DND-41 (cell line): Measurements from ENCODE around the gene TIPARP.

Experiments
- ATAC-seq: fragments of 200-7000 bp; cut with Tn5 transposase; 3 replicates; pipeline ENCODE4 v1.9.1; 2021; ENCODE audit warnings: low read depth; ENCODE audit not compliant: insufficient read depth
- DNase-seq: peaks from one replicate; pipeline ENCODE4 v3.0.0-alpha.2; 2020
- H2AFZ ChIP-seq: 2 replicates; pipeline ENCODE4 v1.6.0; 2012; ENCODE audit warnings: low read depth, low read length
- H3K27ac ChIP-seq: 2 replicates; pipeline ENCODE4 v1.5.1; 2012; ENCODE audit warnings: low read length, inconsistent platforms
- H3K27me3 ChIP-seq: fragments of 200-600 bp; sonication (generic); 2 replicates; pipeline ENCODE4 v1.6.0; 2012; ENCODE audit warnings: low read length, mild to moderate bottlenecking, inconsistent platforms; ENCODE audit not compliant: insufficient read depth, poor library complexity
- H3K36me3 ChIP-seq: 2 replicates; pipeline ENCODE4 v1.5.1; 2012; ENCODE audit warnings: low read length, inconsistent platforms; ENCODE audit not compliant: insufficient read depth
- H3K4me1 ChIP-seq: 2 replicates; pipeline ENCODE4 v1.5.1; 2012; ENCODE audit warnings: mild to moderate bottlenecking, low read length; ENCODE audit not compliant: insufficient read depth
- H3K4me2 ChIP-seq: 2 replicates; pipeline ENCODE4 v1.6.0; 2012; ENCODE audit warnings: mild to moderate bottlenecking, moderate library complexity, low read length, inconsistent platforms; ENCODE audit not compliant: insufficient read depth
- H3K4me3 ChIP-seq, 2 experiments: fragments of 200-600 bp in 1 of 2; shearing (Covaris generic) in 1 of 2; 2 replicates each; pipeline ENCODE4 v1.5.1; 2012 to 2016; ENCODE audit warnings: inconsistent platforms in 2 of 2, low read length in 2 of 2, mild to moderate bottlenecking in 2 of 2, low read depth in 1 of 2, moderate library complexity in 1 of 2
- H3K79me2 ChIP-seq: 2 replicates; pipeline ENCODE4 v1.6.0; 2012; ENCODE audit warnings: low read length, inconsistent platforms; ENCODE audit not compliant: insufficient read depth
- H3K9ac ChIP-seq: 2 replicates; pipeline ENCODE4 v1.6.0; 2012; ENCODE audit warnings: low read depth, mild to moderate bottlenecking, inconsistent platforms, low read length, moderate library complexity
- H3K9me3 ChIP-seq: 2 replicates; pipeline ENCODE4 v1.5.1; 2012; ENCODE audit warnings: low read length, moderate library complexity, mild to moderate bottlenecking, inconsistent platforms; ENCODE audit not compliant: insufficient read depth, severe bottlenecking
- H4K20me1 ChIP-seq: 2 replicates; pipeline ENCODE4 v1.6.0; 2012; ENCODE audit warnings: low read length; ENCODE audit not compliant: insufficient read depth
- CTCF ChIP-seq: IDR thresholded peaks from 2 replicates; pipeline ENCODE4 v1.5.1; 2012; ENCODE audit warnings: borderline replicate concordance, low read length, moderate library complexity, mild to moderate bottlenecking; ENCODE audit not compliant: poor library complexity, severe bottlenecking; ENCODE audit errors: extremely low read depth
- EZH2 ChIP-seq: IDR thresholded peaks from 3 replicates; pipeline ENCODE4 v1.6.1; 2012; ENCODE audit warnings: borderline replicate concordance, low read depth, mild to moderate bottlenecking, moderate library complexity, low read length, inconsistent platforms; ENCODE audit not compliant: severe bottlenecking

The TIPARP gene

GRCh38 chr3:156635973-156636372, 38.4 kb upstream of the TIPARP start:
- peaks cover 19% of the 10 kb centered on the region for H3K27me3 ChIP-seq
- no peaks in the 10 kb centered on the region for H3K4me1 ChIP-seq
- no peaks in the 10 kb centered on the region for H3K9me3 ChIP-seq
- no peak overlapping the region for H3K4me2 ChIP-seq
- H3K9ac ChIP-seq, result no peak overlapping the region
- H3K27ac ChIP-seq, result no peak overlapping the region
- DNase-seq (no peak), ATAC-seq (no peak)
- no peak overlapping the region for H2AFZ ChIP-seq
- TF ChIP-seq EZH2 (no peak), CTCF (no peak)
- no peak overlapping the region for H3K4me3 ChIP-seq
- no peaks in the 10 kb centered on the region for H3K36me3 ChIP-seq
- H4K20me1 ChIP-seq, result no peaks in the 10 kb centered on the region; the same call in 1 of the 2 replicates
- H3K79me2 ChIP-seq, result no peaks in the 10 kb centered on the region

- H3K27me3 ChIP-seq, result peaks cover 21% of the 10 kb centered on the region
- H2AFZ ChIP-seq, result no peak overlapping the region
- H3K36me3 ChIP-seq, result no peaks in the 10 kb centered on the region
- no peak overlapping the region for H3K9ac ChIP-seq
- H3K79me2 ChIP-seq, result no peaks in the 10 kb centered on the region
- H3K4me2 ChIP-seq, result no peak overlapping the region
- no peak for DNase-seq
- no peaks in the 10 kb centered on the region for H3K9me3 ChIP-seq
- ATAC-seq, result no peak
- no peaks in the 10 kb centered on the region; the same call in 1 of the 2 replicates for H4K20me1 ChIP-seq
- no peak overlapping the region for H3K27ac ChIP-seq
- H3K4me1 ChIP-seq, result no peaks in the 10 kb centered on the region
- no peak overlapping the region for H3K4me3 ChIP-seq
- no peak for TF ChIP-seq EZH2
- no peak for TF ChIP-seq CTCF
These were observed 36.8 kb upstream of the TIPARP start for GRCh38 chr3:156637480-156638022.

- H2AFZ ChIP-seq, result no peak overlapping the region
- H3K36me3 ChIP-seq, result no peaks in the 10 kb centered on the region
- H3K9me3 ChIP-seq, result no peaks in the 10 kb centered on the region
- H3K4me1 ChIP-seq, result 0 out of 2 replicates have a peak, but pooled peaks cover 1% of the 10 kb centered on the region
- H3K4me2 ChIP-seq, result no peak overlapping the region
- peaks cover 24% of the 10 kb centered on the region for H3K27me3 ChIP-seq
- no peak overlapping the region for H3K27ac ChIP-seq
- DNase-seq (no peak), ATAC-seq (no peak)
- H3K4me3 ChIP-seq, result no peak overlapping the region
- H3K79me2 ChIP-seq, result no peaks in the 10 kb centered on the region
- no peak overlapping the region for H3K9ac ChIP-seq
- no peaks in the 10 kb centered on the region; the same call in 1 of the 2 replicates for H4K20me1 ChIP-seq
- TF ChIP-seq CTCF (no peak), EZH2 (no peak)
These were observed 36.1 kb upstream of the TIPARP start for GRCh38 chr3:156638271-156638670.
